ENCODE measurements around the gene CTBP1. TPM values are rescaled to one million over a fixed set of nuclear protein-coding genes. Genes with fewer than 3 reads are reported as not detected.

Gene CTBP1
- total and polyA plus RNA-seq, 2 experiments from 2014 or later = 74.0 to 192 TPM

- no peaks in the 10 kb centered on the region for H3F3A ChIP-seq (replicated peaks; ENCODE audit: low read depth)
- peaks cover 3% of the 10 kb centered on the region; the same call in 1 of the 3 replicates for H3K36me3 Mint-ChIP-seq (ENCODE audit: low read depth)
- H3K27ac Mint-ChIP-seq = no peak overlapping the region
- H3K4me2 ChIP-seq = no peak overlapping the region
- no peaks in the 10 kb centered on the region for H3K4me1 Mint-ChIP-seq
- H3K27ac ChIP-seq (ENCODE audit: low read depth) = no peak overlapping the region
- TF ChIP-seq ZNF462 (CRISPR knock-in tag; IDR thresholded peaks at IDR 0.05) = no peak
- no peak for TF ChIP-seq EZH2phosphoT487 (IDR thresholded peaks at IDR 0.05; ENCODE audit: unreplicated experiment)
- no peak for TF ChIP-seq POLR2AphosphoS5 (IDR thresholded peaks at IDR 0.05; ENCODE audit: low read depth)
- TF ChIP-seq EZH2 (IDR thresholded peaks at IDR 0.05; ENCODE audit: low read depth, unreplicated experiment) = no peak
- TF ChIP-seq CTCF (conservative IDR thresholded peaks at IDR 0.05; ENCODE audit: low read depth in 2 of 2) = no peak
- no peak for TF ChIP-seq REST (IDR thresholded peaks at IDR 0.05; ENCODE audit: unreplicated experiment)
- TF ChIP-seq JUNB (IDR thresholded peaks at IDR 0.05; ENCODE audit: unreplicated experiment) = no peak
- no peak for TF ChIP-seq STAT1 (IDR thresholded peaks at IDR 0.05; ENCODE audit: unreplicated experiment)
- no peak for TF ChIP-seq ZNF331 (CRISPR knock-in tag; IDR thresholded peaks at IDR 0.05; ENCODE audit: low read depth)
- TF ChIP-seq, protein P1, sequence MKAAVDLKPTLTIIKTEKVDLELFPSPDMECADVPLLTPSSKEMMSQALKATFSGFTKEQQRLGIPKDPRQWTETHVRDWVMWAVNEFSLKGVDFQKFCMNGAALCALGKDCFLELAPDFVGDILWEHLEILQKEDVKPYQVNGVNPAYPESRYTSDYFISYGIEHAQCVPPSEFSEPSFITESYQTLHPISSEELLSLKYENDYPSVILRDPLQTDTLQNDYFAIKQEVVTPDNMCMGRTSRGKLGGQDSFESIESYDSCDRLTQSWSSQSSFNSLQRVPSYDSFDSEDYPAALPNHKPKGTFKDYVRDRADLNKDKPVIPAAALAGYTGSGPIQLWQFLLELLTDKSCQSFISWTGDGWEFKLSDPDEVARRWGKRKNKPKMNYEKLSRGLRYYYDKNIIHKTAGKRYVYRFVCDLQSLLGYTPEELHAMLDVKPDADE (IDR thresholded peaks at IDR 0.05) = no peak
- no peak for TF ChIP-seq ZNF114 (CRISPR knock-in tag; IDR thresholded peaks at IDR 0.05)
- no peak for TF ChIP-seq CREB1 (CRISPR knock-in tag; IDR thresholded peaks at IDR 0.05; ENCODE audit: low read depth)
- TF ChIP-seq NANOG (IDR thresholded peaks at IDR 0.05; ENCODE audit: borderline replicate concordance) = no peak
- no peaks in the 10 kb centered on the region for H3K9me2 ChIP-seq (ENCODE audit: insufficient read depth)
- H3K27me3 ChIP-seq (ENCODE audit: insufficient read depth) = 0 out of 2 replicates have a peak, but pooled peaks cover 7% of the 10 kb centered on the region
- no peak overlapping the region for H3K4me3 Mint-ChIP-seq
- H2AFZ ChIP-seq = no peak overlapping the region
- H3K27me3 Mint-ChIP-seq (ENCODE audit: insufficient read depth, low read depth, poor library complexity) = peaks cover 3% of the 10 kb centered on the region
- H4K20me1 ChIP-seq (replicated peaks; ENCODE audit: insufficient read depth) = no peaks in the 10 kb centered on the region
- H3K79me2 ChIP-seq (replicated peaks; ENCODE audit: insufficient read depth) = no peaks in the 10 kb centered on the region
- H3K4me1 ChIP-seq (ENCODE audit: insufficient read depth) = no peaks in the 10 kb centered on the region
- peaks cover 52% of the 10 kb centered on the region for H3K9me3 Mint-ChIP-seq
- DNase-seq (ENCODE audit: low spot score) (no peak), ATAC-seq (no peak)
- no peak overlapping the region for H3K4me3 ChIP-seq
- 0 out of 2 replicates have a peak, but pooled peaks cover 7% of the 10 kb centered on the region for H3K36me3 ChIP-seq (ENCODE audit: insufficient read depth)
These were observed 66.6 kb downstream of the CTBP1 start for GRCh38 chr4:1182313-1182712.

All from GM23338 (cell line).